ENCODE data around the gene KEAP1. TPM values are rescaled to one million over a fixed set of nuclear protein-coding genes. Genes with fewer than 3 reads are reported as not detected.
"Not testable (repeated sequence)": the region's sequence is repeated elsewhere in the genome, so short reads cannot be mapped to it uniquely, and the experiment has no call there.

The KEAP1 gene
- 10 to 100 TPM; 68.0 to 71.0 TPM for total RNA-seq

GRCh38 chr19:10503002-10503789 is at the start of gene KEAP1:
KEAP1 (minus strand) TSS chr19:10503356; CDS start chr19:10500033, 3,323 bp downstream.
- CTCF ChIA-PET: interaction anchor here (1.1 to 1.2 kb wide), 3 partner anchors 38 to 196 kb away, joined by 3 to 5 read pairs (median 3); no protein-coding TSS in a partner anchor
- Mint-ChIP-seq H3K4me1 (ENCODE audit: low read depth) (peaks cover 35% of the 10 kb centered on the region), H3K9me3 (no peaks in the 10 kb centered on the region), H3K27me3 (no peaks in the 10 kb centered on the region), H3K27ac (peak within 1 kb of the TSS; percentile 91), H3K4me3 (peak within 1 kb of the TSS; percentile 90), H3K36me3 (peaks cover 21% of the 10 kb centered on the region)
- intact Hi-C loops (cut with micrococcal nuclease): loop anchor here (2.0 kb wide), 2 partner anchors 100 to 150 kb away; partner anchors contain the start of gene CDC37
- peak; percentile 40 for DNase-seq
- POLR2A ChIA-PET: interaction anchor here (0.9 to 1.0 kb wide), 3 partner anchors 51 to 99 kb away, joined by 3 read pairs; partner anchors contain the start of genes CDC37 and CDKN2D

- H3K4me3 Mint-ChIP-seq: no peak overlapping the region
- intact Hi-C loops (cut with micrococcal nuclease): no loop called here
These were observed 49.4 kb upstream of the KEAP1 start for GRCh38 chr19:10552510-10553053.

GRCh38 chr19:10551698-10552301 is 48.6 kb upstream of the KEAP1 start:
- peak; percentile 67 for DNase-seq
- Mint-ChIP-seq H3K36me3 (peaks cover 40% of the 10 kb centered on the region), H3K9me3 (no peaks in the 10 kb centered on the region), H3K4me1 (ENCODE audit: low read depth) (peaks cover 33% of the 10 kb centered on the region), H3K27me3 (no peaks in the 10 kb centered on the region), H3K27ac (no peak overlapping the region), H3K4me3 (no peak overlapping the region)
- ChIA-PET POLR2A (interaction anchor here (0.9 to 5.7 kb wide), 2 partner anchors 12 to 15 kb away, joined by 3 to 29 read pairs; partner anchors contain the start of gene KRI1), CTCF (interaction anchor here (0.6 to 2.4 kb wide), 17 partner anchors 10 to 218 kb away, joined by 3 to 18 read pairs (median 4); partner anchors contain the start of genes KEAP1, QTRT1 and RAVER1)
- intact Hi-C loops (cut with micrococcal nuclease): no loop called here

More at GRCh38 chr19:10552510-10553053, 49.4 kb upstream of the KEAP1 start:
- ChIA-PET CTCF (interaction anchor here (0.6 to 2.4 kb wide), 16 partner anchors 10 to 149 kb away, joined by 3 to 18 read pairs (median 4); partner anchors contain the start of genes KEAP1 and QTRT1), POLR2A (interaction anchor here (0.9 to 5.7 kb wide), 2 partner anchors 11 to 14 kb away, joined by 3 to 29 read pairs; partner anchors contain the start of gene KRI1)
- Mint-ChIP-seq H3K36me3 (peaks cover 37% of the 10 kb centered on the region), H3K9me3 (no peaks in the 10 kb centered on the region), H3K27me3 (no peaks in the 10 kb centered on the region), H3K27ac (peak overlapping the region; percentile 92), H3K4me1 (ENCODE audit: low read depth) (peaks cover 33% of the 10 kb centered on the region)
- DNase-seq: peak; percentile 46

GRCh38 chr19:10551006-10551405 is 47.9 kb upstream of the KEAP1 start:
- intact Hi-C loops (cut with micrococcal nuclease); H3K27ac Mint-ChIP-seq: not testable (repeated sequence)
- CTCF ChIA-PET: interaction anchor here (0.6 to 2.4 kb wide), 9 partner anchors 9 to 217 kb away, joined by 3 to 18 read pairs (median 4); partner anchors contain the start of gene RAVER1

GRCh38 chr19:10550336-10550735 is 47.2 kb upstream of the KEAP1 start:
- Mint-ChIP-seq H3K4me1 (ENCODE audit: low read depth) (peaks cover 29% of the 10 kb centered on the region), H3K27me3 (no peaks in the 10 kb centered on the region), H3K4me3 (no peak overlapping the region), H3K9me3 (no peaks in the 10 kb centered on the region), H3K36me3 (peaks cover 36% of the 10 kb centered on the region), H3K27ac (peak overlapping the region; percentile 23)
- POLR2A ChIA-PET: no interaction called here
- CTCF ChIA-PET: no interaction called here
- intact Hi-C loops (cut with micrococcal nuclease): no loop called here
- no peak for DNase-seq

More at GRCh38 chr19:10551006-10551405, 47.9 kb upstream of the KEAP1 start:
- DNase-seq, H3K4me3 Mint-ChIP-seq, H3K9me3 Mint-ChIP-seq, POLR2A ChIA-PET, H3K27me3 Mint-ChIP-seq: not testable (repeated sequence)
- Mint-ChIP-seq H3K4me1 (ENCODE audit: low read depth) (peaks cover 33% of the 10 kb centered on the region), H3K36me3 (peaks cover 38% of the 10 kb centered on the region)

GRCh38 chr19:10549733-10550132 is 46.6 kb upstream of the KEAP1 start:
- no peak for DNase-seq
- ChIA-PET CTCF (no interaction called here), POLR2A (no interaction called here)
- intact Hi-C loops (cut with micrococcal nuclease): no loop called here
- Mint-ChIP-seq H3K27me3 (no peaks in the 10 kb centered on the region), H3K4me3 (no peak overlapping the region), H3K36me3 (peaks cover 31% of the 10 kb centered on the region), H3K4me1 (ENCODE audit: low read depth) (peaks cover 30% of the 10 kb centered on the region), H3K9me3 (no peaks in the 10 kb centered on the region), H3K27ac (no peak overlapping the region)

GRCh38 chr19:10548746-10549276 is 45.7 kb upstream of the KEAP1 start:
- POLR2A ChIA-PET: no interaction called here
- H3K27ac Mint-ChIP-seq: no peak overlapping the region
- no peaks in the 10 kb centered on the region for H3K9me3 Mint-ChIP-seq

GRCh38 chr19:10546817-10547216 is 43.7 kb upstream of the KEAP1 start:
- Mint-ChIP-seq H3K27me3 (no peaks in the 10 kb centered on the region), H3K4me1 (ENCODE audit: low read depth) (peaks cover 14% of the 10 kb centered on the region), H3K36me3 (peaks cover 9% of the 10 kb centered on the region), H3K4me3 (no peak overlapping the region), H3K27ac (no peak overlapping the region), H3K9me3 (no peaks in the 10 kb centered on the region)
- no peak for DNase-seq
- intact Hi-C loops (cut with micrococcal nuclease): no loop called here
- ChIA-PET CTCF (interaction anchor here (1.3 kb wide), 1 partner anchor 111 kb away, joined by 5 read pairs; no protein-coding TSS in a partner anchor), POLR2A (no interaction called here)

More at GRCh38 chr19:10548746-10549276, 45.7 kb upstream of the KEAP1 start:
- intact Hi-C loops (cut with micrococcal nuclease): no loop called here
- H3K4me3 Mint-ChIP-seq: no peak overlapping the region
- CTCF ChIA-PET: no interaction called here
- H3K36me3 Mint-ChIP-seq: peaks cover 25% of the 10 kb centered on the region
- DNase-seq: no peak
- peaks cover 25% of the 10 kb centered on the region for H3K4me1 Mint-ChIP-seq (ENCODE audit: low read depth)
- H3K27me3 Mint-ChIP-seq: no peaks in the 10 kb centered on the region

GRCh38 chr19:10544753-10545251 is 41.6 kb upstream of the KEAP1 start:
- H3K36me3 Mint-ChIP-seq: peaks cover 3% of the 10 kb centered on the region
- intact Hi-C loops (cut with micrococcal nuclease): loop anchor here (5.0 kb wide), 1 partner anchor 38 kb away; no protein-coding TSS in a partner anchor
- CTCF ChIA-PET: no interaction called here
- peak overlapping the region; percentile 84 for H3K27ac Mint-ChIP-seq
- H3K4me1 Mint-ChIP-seq (ENCODE audit: low read depth): peaks cover 14% of the 10 kb centered on the region
- H3K27me3 Mint-ChIP-seq: peaks cover 4% of the 10 kb centered on the region
- H3K4me3 Mint-ChIP-seq: peak overlapping the region; percentile 88
- POLR2A ChIA-PET: no interaction called here
- no peaks in the 10 kb centered on the region for H3K9me3 Mint-ChIP-seq
- DNase-seq: peak; percentile 45

- peaks cover 14% of the 10 kb centered on the region for H3K4me1 Mint-ChIP-seq (ENCODE audit: low read depth)
- H3K27me3 Mint-ChIP-seq: peaks cover 4% of the 10 kb centered on the region
- CTCF ChIA-PET: no interaction called here
- peak overlapping the region; percentile 88 for H3K4me3 Mint-ChIP-seq
- DNase-seq: peak; percentile 38
- POLR2A ChIA-PET: no interaction called here
- intact Hi-C loops (cut with micrococcal nuclease): loop anchor here (5.0 kb wide), 1 partner anchor 37 kb away; no protein-coding TSS in a partner anchor
- peaks cover 3% of the 10 kb centered on the region for H3K36me3 Mint-ChIP-seq
- no peaks in the 10 kb centered on the region for H3K9me3 Mint-ChIP-seq
- H3K27ac Mint-ChIP-seq: peak overlapping the region; percentile 84
These were observed 41.1 kb upstream of the KEAP1 start for GRCh38 chr19:10544242-10544752.
